Memory B cell (primary cell): ENCODE data around the gene H1-8.
A peak's percentile ranks its signal among the peaks of the same experiment; 100 is the strongest.
"Not testable (repeated sequence)": the region's sequence is repeated elsewhere in the genome, so short reads cannot be mapped to it uniquely, and the experiment has no call there.

Experiments
- ATAC-seq: fragments of 150-1000 bp; cut with Tn5 transposase; 2 replicates; pipeline ENCODE4 v1.10.0; 2021; ENCODE audit warnings: low read depth, mild to moderate bottlenecking, moderate library complexity
- DNase-seq, 2 donors: peaks; one replicate each; pipeline ENCODE4 v3.0.0; 2022; ENCODE audit warnings: low spot score in 2 of 2
- H3K27ac Mint-ChIP-seq: one replicate; pipeline ENCODE4 v1.8.0; 2022; ENCODE audit warnings: mild to moderate bottlenecking, moderate library complexity, mixed read lengths
- H3K27me3 Mint-ChIP-seq: one replicate; pipeline ENCODE4 v1.8.0; 2022; ENCODE audit warnings: mixed read lengths
- H3K36me3 Mint-ChIP-seq: one replicate; pipeline ENCODE4 v1.8.0; 2022; ENCODE audit warnings: mild to moderate bottlenecking, mixed read lengths
- H3K4me1 Mint-ChIP-seq: one replicate; pipeline ENCODE4 v1.8.0; 2022; ENCODE audit warnings: mixed read lengths
- H3K4me3 Mint-ChIP-seq: one replicate; pipeline ENCODE4 v1.8.0; 2022; ENCODE audit warnings: mild to moderate bottlenecking, moderate library complexity, mixed read lengths
- H3K9me3 Mint-ChIP-seq: one replicate; pipeline ENCODE4 v1.8.0; 2022; ENCODE audit warnings: mixed read lengths

H1-8 gene

DNA sequence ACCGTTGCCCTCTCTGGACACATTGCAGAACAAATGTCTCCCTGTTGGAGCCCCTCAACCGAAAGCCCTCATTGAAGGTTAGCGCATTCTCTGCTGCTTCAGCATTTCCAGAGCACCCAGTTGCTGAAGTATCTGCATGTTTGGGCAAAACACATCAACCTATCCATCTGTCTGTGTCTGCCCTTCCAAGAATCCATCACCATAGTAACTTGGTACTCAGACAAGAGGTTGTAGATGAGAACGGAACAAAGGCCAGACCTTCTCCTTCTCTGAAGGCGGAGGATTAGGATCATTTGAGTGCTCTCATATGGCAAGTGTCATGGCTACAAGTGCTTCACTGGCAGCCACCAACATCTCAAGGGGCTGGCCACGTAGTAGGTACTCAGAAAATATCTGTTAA, 37.6 kb upstream of the H1-8 start:
- H3K4me1 Mint-ChIP-seq, result no peaks in the 10 kb centered on the region
- H3K4me3 Mint-ChIP-seq, result no peak overlapping the region
- ATAC-seq (no peak), DNase-seq (no peak)
- peaks cover 14% of the 10 kb centered on the region for H3K36me3 Mint-ChIP-seq
- no peak overlapping the region for H3K27ac Mint-ChIP-seq
- no peaks in the 10 kb centered on the region for H3K9me3 Mint-ChIP-seq
- no peaks in the 10 kb centered on the region for H3K27me3 Mint-ChIP-seq

GRCh38 chr3:129506231-129506742, 36.7 kb upstream of the H1-8 start:
- H3K27ac Mint-ChIP-seq, result no peak overlapping the region
- no peak overlapping the region for H3K4me3 Mint-ChIP-seq
- H3K27me3 Mint-ChIP-seq, result no peaks in the 10 kb centered on the region
- H3K9me3 Mint-ChIP-seq, result no peaks in the 10 kb centered on the region
- peaks cover 9% of the 10 kb centered on the region for H3K36me3 Mint-ChIP-seq
- H3K4me1 Mint-ChIP-seq, result no peaks in the 10 kb centered on the region
- ATAC-seq (no peak), DNase-seq (no peak)

GRCh38 chr3:129507181-129507831, 35.7 kb upstream of the H1-8 start:
- H3K36me3 Mint-ChIP-seq, result peaks cover 9% of the 10 kb centered on the region
- no peaks in the 10 kb centered on the region for H3K27me3 Mint-ChIP-seq
- ATAC-seq, result no peak
- no peaks in the 10 kb centered on the region for H3K9me3 Mint-ChIP-seq
- no peaks in the 10 kb centered on the region for H3K4me1 Mint-ChIP-seq
- H3K27ac Mint-ChIP-seq, result no peak overlapping the region
- no peak overlapping the region for H3K4me3 Mint-ChIP-seq
- DNase-seq, result no peak

GRCh38 chr3:129512595-129512994, 30.4 kb upstream of the H1-8 start:
- no peaks in the 10 kb centered on the region for H3K27me3 Mint-ChIP-seq
- peaks cover 3% of the 10 kb centered on the region for H3K4me1 Mint-ChIP-seq
- ATAC-seq (no peak), DNase-seq (no peak)
- no peak overlapping the region for H3K27ac Mint-ChIP-seq
- peaks cover 16% of the 10 kb centered on the region for H3K36me3 Mint-ChIP-seq
- H3K9me3 Mint-ChIP-seq, result no peaks in the 10 kb centered on the region
- H3K4me3 Mint-ChIP-seq, result no peak overlapping the region

- H3K36me3 Mint-ChIP-seq, result peaks cover 15% of the 10 kb centered on the region
- no peaks in the 10 kb centered on the region for H3K9me3 Mint-ChIP-seq
- ATAC-seq (no peak), DNase-seq (no peak)
- no peak overlapping the region for H3K27ac Mint-ChIP-seq
- H3K4me1 Mint-ChIP-seq, result peaks cover 3% of the 10 kb centered on the region
- H3K27me3 Mint-ChIP-seq, result no peaks in the 10 kb centered on the region
- H3K4me3 Mint-ChIP-seq, result no peak overlapping the region
Measured at GRCh38 chr3:129513705-129514104, 29.3 kb upstream of the H1-8 start.

GRCh38 chr3:129514110-129514509, 28.9 kb upstream of the H1-8 start:
- H3K27ac Mint-ChIP-seq, result no peak overlapping the region
- no peaks in the 10 kb centered on the region for H3K27me3 Mint-ChIP-seq
- no peaks in the 10 kb centered on the region for H3K9me3 Mint-ChIP-seq
- no peak for ATAC-seq
- DNase-seq, result no peak
- peaks cover 3% of the 10 kb centered on the region for H3K4me1 Mint-ChIP-seq
- peaks cover 15% of the 10 kb centered on the region for H3K36me3 Mint-ChIP-seq
- H3K4me3 Mint-ChIP-seq, result no peak overlapping the region

- no peak for ATAC-seq
Measured at GRCh38 chr3:129514563-129514962, 28.4 kb upstream of the H1-8 start.

GRCh38 chr3:129515108-129515820, 27.7 kb upstream of the H1-8 start:
- H3K27me3 Mint-ChIP-seq, H3K9me3 Mint-ChIP-seq, H3K4me3 Mint-ChIP-seq, H3K27ac Mint-ChIP-seq, ATAC-seq, DNase-seq, H3K4me1 Mint-ChIP-seq: not testable (repeated sequence)
- H3K36me3 Mint-ChIP-seq, result peaks cover 13% of the 10 kb centered on the region

More at GRCh38 chr3:129514563-129514962, 28.4 kb upstream of the H1-8 start:
- H3K4me3 Mint-ChIP-seq, result no peak overlapping the region
- DNase-seq, result no peak
- H3K4me1 Mint-ChIP-seq, result peaks cover 3% of the 10 kb centered on the region
- peaks cover 15% of the 10 kb centered on the region for H3K36me3 Mint-ChIP-seq
- H3K27me3 Mint-ChIP-seq, result no peaks in the 10 kb centered on the region
- H3K9me3 Mint-ChIP-seq, result no peaks in the 10 kb centered on the region
- no peak overlapping the region for H3K27ac Mint-ChIP-seq

DNA sequence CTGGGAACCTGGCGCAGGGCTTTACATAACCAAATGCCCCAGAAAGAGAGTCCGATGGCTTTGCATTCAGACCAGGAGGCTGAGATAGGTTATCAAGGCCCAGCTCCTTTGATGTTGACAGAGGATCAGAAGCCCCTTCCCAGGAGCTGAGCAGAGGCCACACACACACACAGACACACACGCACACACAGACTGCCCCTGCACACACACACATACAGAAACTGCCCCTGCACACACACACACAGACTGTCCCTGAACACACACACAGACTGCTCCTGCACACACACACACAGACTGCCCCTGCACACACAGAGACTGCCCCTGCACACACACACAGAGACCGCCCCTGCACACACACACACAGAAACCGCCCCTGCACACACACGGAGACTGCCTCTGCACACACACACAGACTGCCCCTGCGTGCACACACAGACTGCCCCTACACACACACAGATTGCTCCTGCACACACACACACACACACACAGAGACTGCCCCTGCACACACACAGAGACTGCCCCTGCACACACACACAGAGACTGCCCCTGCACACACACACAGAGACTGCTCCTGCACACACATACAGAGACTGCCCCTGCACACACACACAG, 27.0 kb upstream of the H1-8 start:
- H3K27ac Mint-ChIP-seq, result not testable (repeated sequence)

DNA sequence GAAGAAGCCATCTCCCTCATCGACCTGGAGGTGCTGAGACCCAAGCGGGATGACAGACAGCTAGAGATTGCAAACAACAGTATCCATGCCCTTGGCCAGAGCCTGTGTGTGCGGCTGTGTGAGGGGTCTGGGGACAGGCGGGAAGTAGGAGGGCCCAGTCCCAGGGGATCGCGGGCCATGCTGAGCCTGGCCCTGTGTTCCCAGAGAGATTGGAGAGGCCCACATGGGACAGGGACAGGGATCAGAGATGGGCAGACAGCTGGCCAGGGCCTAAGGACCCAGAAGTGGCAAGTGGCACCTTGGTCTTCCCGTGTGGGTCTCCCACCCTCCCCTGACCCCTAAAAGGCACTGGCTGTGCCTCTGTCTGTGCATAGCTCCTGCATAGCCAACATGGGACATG, 25.5 kb upstream of the H1-8 start:
- H3K4me1 Mint-ChIP-seq, result peaks cover 3% of the 10 kb centered on the region
- ATAC-seq, result no peak
- DNase-seq, result no peak
- H3K27ac Mint-ChIP-seq, result no peak overlapping the region
- H3K36me3 Mint-ChIP-seq, result peaks cover 13% of the 10 kb centered on the region
- H3K4me3 Mint-ChIP-seq, result no peak overlapping the region
- no peaks in the 10 kb centered on the region for H3K27me3 Mint-ChIP-seq
- H3K9me3 Mint-ChIP-seq, result no peaks in the 10 kb centered on the region

More for the DNA sequence above, 27.0 kb upstream of the H1-8 start:
- H3K4me3 Mint-ChIP-seq, H3K4me1 Mint-ChIP-seq, ATAC-seq, H3K9me3 Mint-ChIP-seq, DNase-seq, H3K27me3 Mint-ChIP-seq: not testable (repeated sequence)
- peaks cover 13% of the 10 kb centered on the region for H3K36me3 Mint-ChIP-seq

- H3K4me3 Mint-ChIP-seq, result no peak overlapping the region
- no peak overlapping the region for H3K27ac Mint-ChIP-seq
- no peak for DNase-seq
- peaks cover 3% of the 10 kb centered on the region for H3K4me1 Mint-ChIP-seq
- no peaks in the 10 kb centered on the region for H3K27me3 Mint-ChIP-seq
- no peaks in the 10 kb centered on the region for H3K9me3 Mint-ChIP-seq
- peaks cover 10% of the 10 kb centered on the region for H3K36me3 Mint-ChIP-seq
- ATAC-seq, result no peak
Measured at GRCh38 chr3:129518038-129518561, 24.9 kb upstream of the H1-8 start.

- Mint-ChIP-seq H3K27ac (peak overlapping the region; percentile 41), H3K4me1 (peaks cover 3% of the 10 kb centered on the region), H3K27me3 (no peaks in the 10 kb centered on the region), H3K9me3 (no peaks in the 10 kb centered on the region), H3K4me3 (no peak overlapping the region), H3K36me3 (peaks cover 10% of the 10 kb centered on the region)
- no peak for ATAC-seq
- no peak for DNase-seq
Measured at GRCh38 chr3:129518581-129518980, 24.4 kb upstream of the H1-8 start.

- no peak for DNase-seq
- peaks cover 3% of the 10 kb centered on the region for H3K4me1 Mint-ChIP-seq
- H3K27me3 Mint-ChIP-seq, result no peaks in the 10 kb centered on the region
- H3K27ac Mint-ChIP-seq, result no peak overlapping the region
- H3K9me3 Mint-ChIP-seq, result no peaks in the 10 kb centered on the region
- H3K4me3 Mint-ChIP-seq, result no peak overlapping the region
- no peak for ATAC-seq
- peaks cover 10% of the 10 kb centered on the region for H3K36me3 Mint-ChIP-seq
Measured at GRCh38 chr3:129519449-129519848, 23.5 kb upstream of the H1-8 start.
